Aorta (tissue), 5 donors: ENCODE data around the gene EMID1. TPM values are rescaled to one million over a fixed set of nuclear protein-coding genes. Genes with fewer than 3 reads are reported as not detected.
A peak's percentile ranks its signal among the peaks of the same experiment; 100 is the strongest.

ENCODE experiments used
- ATAC-seq: fragments of 200-7000 bp; cut with Tn5 transposase; one replicate; pipeline ENCODE4 v1.9.1; 2022; ENCODE audit warnings: moderate library complexity; ENCODE audit not compliant: low FRiP score
- DNase-seq, 2 donors: peaks; one replicate each; pipeline ENCODE4 v3.0.0-alpha.2; 2020
- H3K27ac ChIP-seq, 2 donors: one replicate each; pipeline ENCODE4 v1.5.1; 2013; ENCODE audit warnings: low read length in 2 of 2, mild to moderate bottlenecking in 2 of 2, moderate library complexity in 2 of 2, control low read depth in 1 of 2, inconsistent platforms in 1 of 2, low read depth in 1 of 2
- H3K27me3 ChIP-seq, 2 donors: one replicate each; pipeline ENCODE4 v1.6.1; 2013; ENCODE audit warnings: control low read depth in 1 of 2, low read length in 1 of 2, mild to moderate bottlenecking in 1 of 2, moderate library complexity in 1 of 2; ENCODE audit not compliant: insufficient read depth in 2 of 2, control insufficient read depth in 1 of 2
- H3K36me3 ChIP-seq, 2 donors: one replicate each; pipeline ENCODE4 v1.6.1; 2013; ENCODE audit warnings: control low read depth in 1 of 2, low read length in 1 of 2, mild to moderate bottlenecking in 1 of 2; ENCODE audit not compliant: insufficient read depth in 2 of 2, control insufficient read depth in 1 of 2
- H3K4me1 ChIP-seq, 2 donors: one replicate each; pipeline ENCODE4 v1.6.1; 2013; ENCODE audit warnings: low read length in 2 of 2, control low read depth in 1 of 2, mild to moderate bottlenecking in 1 of 2, moderate library complexity in 1 of 2; ENCODE audit not compliant: insufficient read depth in 2 of 2, control insufficient read depth in 1 of 2
- H3K4me3 ChIP-seq, 2 donors: one replicate each; pipeline ENCODE4 v1.5.1; 2013; ENCODE audit warnings: low read length in 2 of 2, control low read depth in 1 of 2, mild to moderate bottlenecking in 1 of 2
- H3K9me3 ChIP-seq: one replicate; pipeline ENCODE4 v1.6.1; 2013; ENCODE audit warnings: mild to moderate bottlenecking, low read length; ENCODE audit not compliant: control insufficient read depth
- WGBS, 2 donors: extraction: QIAGEN DNeasy Blood & Tissue Kit; methylation state at CpG; one replicate each; pipeline ENCODE4 v1.1.7; 2013; 5-methylcytosine and 5-hydroxymethylcytosine counted together
- intact Hi-C, 2 donors: fragments of 100-400 bp; cut with DNase I; formaldehyde crosslinking; loops; one replicate each; pipeline versions ENCODE4 v1.14.2 to v1.15.0; 2022
- polyA plus RNA-seq, 2 donors: library from polyadenylated mRNA; stranded (reverse); fragments of 200-250 nt; gene quantifications; one replicate each; pipeline ENCODE4 v1.2.3, GENCODE V29; 2013
- total RNA-seq, 2 donors: library from RNA; stranded (reverse); fragmentation: NEBNext Ultra II Directional; extraction: Animal tissue kit (Norgen Biotek cat#: 25700); gene quantifications; one replicate each; pipeline ENCODE4 v1.2.1, GENCODE V29; 2021
- donor health status: healthy with polysubstance abuse.
- donor health status: Bipolar disorder and iron deficiency.
- donor health status: DM: no; HTN: no; CAD: no.
- donor health status: DM: no; HTN: no; CAD: no.
- donor health status: DM: yes; HTN: yes; CAD: no.

The EMID1 gene
- total and polyA plus RNA-seq, 4 donors = 0.13 to 7.0 (median 0.95) TPM

DNA sequence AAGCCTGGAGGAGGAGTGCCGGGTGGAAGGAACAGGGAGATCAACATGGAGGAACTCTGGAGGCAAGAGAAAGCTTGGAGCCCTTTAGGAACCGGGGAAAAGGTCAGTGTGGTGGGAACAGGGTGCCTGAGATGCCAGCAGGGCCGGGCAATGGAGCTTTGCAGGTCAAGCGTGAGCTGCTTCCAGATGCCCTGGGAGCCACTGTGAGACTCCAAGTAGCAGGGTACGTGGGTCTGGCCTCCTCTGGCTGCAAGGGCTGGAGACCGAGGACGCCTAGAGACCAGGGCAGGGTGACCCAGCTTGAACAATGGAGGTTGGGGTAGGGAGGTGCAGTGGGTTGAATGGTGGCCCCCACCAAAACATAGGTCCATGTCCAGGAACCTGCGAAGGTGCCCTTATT is 15.6 kb upstream of the EMID1 start:
- DNase-seq (peak in 1 of 2 donors; percentile 17), ATAC-seq (no peak)
- Histone ChIP-seq H3K27ac (no peak overlapping the region), H3K9me3 (no peaks in the 10 kb centered on the region), H3K4me3 (no peak overlapping the region), H3K36me3 (no peaks in the 10 kb centered on the region), H3K4me1 (no peaks in the 10 kb centered on the region), H3K27me3 (no peaks in the 10 kb centered on the region)
- intact Hi-C loops = no loop called here
- 86 to 89% methylated on average over 8 of the region's 8 CpGs for WGBS, 2 donors

DNA sequence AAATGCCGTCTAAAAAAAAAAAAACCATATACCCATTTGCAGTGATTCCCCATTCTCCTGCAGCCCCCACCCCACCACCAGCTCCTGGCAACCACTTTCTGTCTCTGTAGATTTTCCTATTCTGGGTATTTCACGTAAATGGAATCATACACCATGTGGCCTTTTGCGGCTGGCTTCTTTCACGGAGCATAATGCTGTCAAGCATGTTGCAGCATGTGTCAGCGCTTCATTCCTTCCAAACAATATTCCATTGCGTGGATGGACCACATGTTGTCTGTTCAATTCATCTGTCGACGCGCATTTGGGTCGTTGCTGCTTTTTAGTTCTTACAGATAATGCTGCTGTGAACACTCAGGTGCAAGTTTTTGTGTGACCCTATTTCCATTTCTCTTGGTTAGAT is 14.8 kb upstream of the EMID1 start:
- no peak overlapping the region for H3K4me3 ChIP-seq
- intact Hi-C loops = no loop called here
- H3K36me3 ChIP-seq = no peaks in the 10 kb centered on the region
- H3K27ac ChIP-seq = no peak overlapping the region
- WGBS, 2 donors = 85 to 91% methylated on average over 10 of the region's 10 CpGs
- no peaks in the 10 kb centered on the region for H3K4me1 ChIP-seq
- H3K27me3 ChIP-seq = no peaks in the 10 kb centered on the region
- DNase-seq = no peak
- no peaks in the 10 kb centered on the region for H3K9me3 ChIP-seq
- no peak for ATAC-seq

DNA sequence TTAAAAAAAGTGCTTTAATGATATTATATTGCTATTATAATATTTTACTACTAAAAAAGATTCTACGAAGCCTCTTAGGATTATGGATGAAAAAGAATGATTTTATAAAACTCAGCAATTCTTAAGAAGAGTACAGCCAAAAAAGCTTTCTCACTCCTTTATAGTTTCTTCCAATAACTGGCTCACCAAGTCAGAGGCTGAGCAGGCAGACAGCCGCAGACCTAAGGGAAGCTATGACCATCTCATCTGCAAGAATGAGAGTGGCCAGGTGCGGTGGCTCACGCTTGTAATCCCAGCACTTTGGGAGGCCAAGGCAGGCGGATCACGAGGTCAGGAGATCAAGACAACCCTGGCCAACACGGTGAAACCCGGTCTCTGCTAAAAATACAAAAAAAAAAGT is 12.7 kb upstream of the EMID1 start:
- intact Hi-C loops = no loop called here
- H3K4me1 ChIP-seq = no peaks in the 10 kb centered on the region
- H3K4me3 ChIP-seq = no peak overlapping the region
- 87 to 89% methylated on average over 8 of the region's 8 CpGs for WGBS, 2 donors
- DNase-seq = peak in 1 of 2 donors; percentile 33
- H3K36me3 ChIP-seq = no peaks in the 10 kb centered on the region
- H3K27me3 ChIP-seq = no peaks in the 10 kb centered on the region
- H3K9me3 ChIP-seq = no peaks in the 10 kb centered on the region
- H3K27ac ChIP-seq = no peak overlapping the region
- no peak for ATAC-seq

GRCh38 chr22:29194184-29194583 is 11.5 kb upstream of the EMID1 start:
- DNase-seq (no peak), ATAC-seq (no peak)
- Histone ChIP-seq H3K27me3 (no peaks in the 10 kb centered on the region), H3K36me3 (no peaks in the 10 kb centered on the region), H3K4me3 (no peak overlapping the region), H3K9me3 (no peaks in the 10 kb centered on the region), H3K27ac (no peak overlapping the region), H3K4me1 (no peaks in the 10 kb centered on the region)
- WGBS, 2 donors = 78 to 81% methylated on average over 2 of the region's 2 CpGs
- intact Hi-C loops = no loop called here

- H3K27ac ChIP-seq = no peak overlapping the region
- H3K4me3 ChIP-seq = no peak overlapping the region
- H3K4me1 ChIP-seq = no peaks in the 10 kb centered on the region
- WGBS, 2 donors = 83 to 87% methylated on average over 8 of the region's 8 CpGs
- ATAC-seq (peak; percentile 29), DNase-seq (peak in 1 of 2 donors; percentile 18)
- intact Hi-C loops = no loop called here
- no peaks in the 10 kb centered on the region for H3K36me3 ChIP-seq
- no peaks in the 10 kb centered on the region for H3K9me3 ChIP-seq
- H3K27me3 ChIP-seq = no peaks in the 10 kb centered on the region
Observed at GRCh38 chr22:29195118-29195963, 10.4 kb upstream of the EMID1 start.

DNA sequence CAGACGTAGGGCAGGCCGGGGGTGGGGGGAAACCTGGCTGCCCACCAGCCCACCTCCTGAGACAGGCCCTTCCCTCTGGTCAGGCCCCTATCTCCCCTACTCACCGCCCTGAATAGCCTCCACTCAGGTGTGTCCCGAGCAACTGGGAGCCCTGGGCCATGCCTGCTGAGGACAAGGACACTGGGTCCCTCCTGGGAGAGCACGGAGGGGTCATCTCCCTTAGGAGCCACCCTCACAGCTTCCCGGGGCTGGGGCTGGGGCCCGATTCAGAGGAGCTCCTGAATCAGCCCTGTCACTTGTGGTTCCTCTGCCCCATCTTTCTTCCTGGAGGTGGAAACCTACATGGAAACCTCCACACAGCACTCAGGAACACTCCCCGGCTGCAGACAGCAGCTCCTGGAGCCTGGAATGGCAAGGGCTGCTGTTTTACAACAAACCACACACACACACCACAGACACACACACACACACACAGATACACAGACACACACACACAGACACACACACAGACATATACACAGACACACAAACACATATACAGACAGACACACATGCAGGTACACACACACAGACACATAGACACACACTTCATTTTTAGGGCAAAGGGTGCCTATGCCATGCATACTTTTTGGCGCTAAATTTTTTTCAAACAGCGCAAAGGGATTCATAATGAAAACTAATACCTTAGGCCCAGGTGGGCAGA is 9.6 kb upstream of the EMID1 start:
- ATAC-seq = no peak
- WGBS, 2 donors = 79 to 82% methylated on average over 10 of the region's 10 CpGs
- no peaks in the 10 kb centered on the region for H3K9me3 ChIP-seq
- no peaks in the 10 kb centered on the region for H3K4me1 ChIP-seq
- intact Hi-C loops = no loop called here
- H3K27me3 ChIP-seq = no peaks in the 10 kb centered on the region
- DNase-seq = peak in 1 of 2 donors; percentile 23
- H3K27ac ChIP-seq = no peak overlapping the region
- H3K36me3 ChIP-seq = no peaks in the 10 kb centered on the region
- H3K4me3 ChIP-seq = no peak overlapping the region

DNA sequence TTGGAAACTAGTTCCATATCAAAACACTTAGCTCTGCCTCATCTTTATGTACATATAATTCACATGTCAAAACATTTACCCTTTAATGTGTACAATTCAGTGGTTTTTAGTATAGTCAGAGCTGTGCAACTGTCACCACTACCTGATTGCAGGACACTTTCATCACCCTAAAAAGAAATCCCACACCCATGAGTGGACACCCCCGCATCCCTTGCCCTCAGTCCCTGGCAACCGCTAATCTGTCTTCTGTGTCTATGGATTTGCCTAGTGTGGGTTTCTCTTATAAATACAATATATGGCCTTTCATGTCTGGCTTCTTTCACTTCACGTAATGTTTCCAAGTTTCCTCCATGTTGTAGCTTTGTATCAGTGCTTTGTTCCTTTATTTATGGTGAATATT is 8.6 kb upstream of the EMID1 start:
- intact Hi-C loops = no loop called here
- Histone ChIP-seq H3K27me3 (no peaks in the 10 kb centered on the region), H3K36me3 (no peaks in the 10 kb centered on the region), H3K27ac (no peak overlapping the region), H3K4me1 (no peaks in the 10 kb centered on the region), H3K4me3 (no peak overlapping the region), H3K9me3 (no peaks in the 10 kb centered on the region)
- WGBS, 2 donors = 95 to 98% methylated on average over 3 of the region's 3 CpGs
- ATAC-seq = no peak
- DNase-seq = no peak

DNA sequence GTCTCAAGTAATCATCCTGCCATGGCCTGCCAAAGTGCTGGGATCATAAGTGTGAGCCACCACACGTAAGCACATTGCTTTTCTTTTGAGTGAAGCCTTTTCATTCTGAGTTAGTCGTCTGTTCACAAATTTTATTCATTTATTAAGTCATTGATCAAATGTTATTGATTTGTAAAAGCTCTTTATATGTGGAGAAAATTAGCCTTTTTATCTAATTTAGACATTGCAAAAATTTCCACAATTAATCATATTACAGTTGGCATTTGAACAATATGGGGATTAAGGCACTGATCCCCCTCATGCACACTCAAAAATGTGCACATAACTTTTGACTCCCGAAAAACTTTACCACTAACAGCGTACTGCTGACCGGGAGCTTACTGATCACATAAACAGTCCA is 7.5 kb upstream of the EMID1 start:
- intact Hi-C loops = no loop called here
- 96 to 97% methylated on average over 5 of the region's 5 CpGs for WGBS, 2 donors
- H3K4me1 ChIP-seq = no peaks in the 10 kb centered on the region
- H3K27ac ChIP-seq = no peak overlapping the region
- ATAC-seq (no peak), DNase-seq (no peak)
- no peaks in the 10 kb centered on the region for H3K27me3 ChIP-seq
- H3K36me3 ChIP-seq = no peaks in the 10 kb centered on the region
- H3K9me3 ChIP-seq = no peaks in the 10 kb centered on the region
- H3K4me3 ChIP-seq = no peak overlapping the region
